SK-N-SH (cell line): Measurements from ENCODE around the gene C1orf50. TPM values are rescaled to one million over a fixed set of nuclear protein-coding genes. Genes with fewer than 3 reads are reported as not detected.

Experiments
- CTCF ChIA-PET: fragments of 300-600, 350-600 bp; formaldehyde crosslinking; extraction: SDS; loops from one replicate; lab custom pipeline; 2021; lab: Yijun Ruan, JAX
- POLR2A ChIA-PET: fragments of 350-600 bp; sonication (Branson Sonifier 250); formaldehyde crosslinking; extraction: SDS; loops from one replicate; lab custom pipeline; 2020; ENCODE audit warnings: antibody characterized with exemption, inconsistent platforms; lab: Yijun Ruan, JAX
- DNase-seq: peaks from one replicate; pipeline ENCODE4 v3.0.0; 2012
- H2AFZ ChIP-seq: fragments of 200-600 bp; sonication (generic); 2 replicates; pipeline ENCODE4 v1.8.1; 2016; ENCODE audit warnings: antibody characterized with exemption, mild to moderate bottlenecking, low read depth
- H3F3A ChIP-seq: fragments of 200-600 bp; sonication (generic); replicated peaks from 2 replicates; pipeline ENCODE3; 2016; ENCODE audit warnings: antibody characterized with exemption, mild to moderate bottlenecking; ENCODE audit not compliant: insufficient read depth
- H3K27ac ChIP-seq, 2 experiments: fragments of 200-500 bp in 1 of 2; fragments of 200-600 bp in 1 of 2; sonication (Bioruptor generic) in 1 of 2; sonication (generic), shearing (Covaris generic) in 1 of 2; 2 replicates each; pipeline versions ENCODE4 v1.5.1 to v1.6.1; 2014 to 2016; ENCODE audit warnings: low read depth in 2 of 2, inconsistent platforms in 1 of 2, low read length in 1 of 2, mild to moderate bottlenecking in 1 of 2, mixed read lengths in 1 of 2
- H3K27me3 ChIP-seq: fragments of 200-600 bp; sonication (generic), shearing (Covaris generic); 2 replicates; pipeline ENCODE4 v1.6.1; 2016; ENCODE audit warnings: mixed run types; ENCODE audit not compliant: insufficient read depth
- H3K36me3 ChIP-seq, 2 experiments: fragments of 200-500 bp in 1 of 2; fragments of 200-600 bp in 1 of 2; sonication (Bioruptor generic) in 1 of 2; sonication (generic) in 1 of 2; replicated peaks in 1 of 2; 2 replicates each; pipeline versions ENCODE3 to v1.5.1; 2014 to 2016; ENCODE audit warnings: low read length in 1 of 2, mild to moderate bottlenecking in 1 of 2; ENCODE audit not compliant: insufficient read depth in 2 of 2, control insufficient read depth in 1 of 2
- H3K4me1 ChIP-seq, 2 experiments: fragments of 200-500 bp in 1 of 2; fragments of 200-600 bp in 1 of 2; sonication (Bioruptor generic) in 1 of 2; sonication (generic), shearing (Covaris generic) in 1 of 2; 2 replicates each; pipeline versions ENCODE4 v1.5.1 to v1.6.1; 2014 to 2016; ENCODE audit warnings: low read depth in 1 of 2, low read length in 1 of 2, mixed run types in 1 of 2; ENCODE audit not compliant: insufficient read depth in 2 of 2, control insufficient read depth in 1 of 2
- H3K4me2 ChIP-seq: fragments of 200-600 bp; sonication (generic), shearing (Covaris generic); 2 replicates; pipeline ENCODE4 v1.6.1; 2017; ENCODE audit warnings: mixed run types
- H3K4me3 ChIP-seq, 2 experiments: fragments of 200-500 bp in 1 of 2; fragments of 200-600 bp in 1 of 2; sonication (Bioruptor generic) in 1 of 2; sonication (generic), shearing (Covaris generic) in 1 of 2; 2 replicates each; pipeline versions ENCODE4 v1.5.1 to v1.8.1; 2014 to 2016; ENCODE audit warnings: low read depth in 2 of 2, inconsistent platforms in 1 of 2, low read length in 1 of 2, mild to moderate bottlenecking in 1 of 2, mixed read lengths in 1 of 2, moderate library complexity in 1 of 2
- H3K79me2 ChIP-seq: fragments of 200-600 bp; sonication (generic); 2 replicates; pipeline ENCODE4 v1.8.1; 2017; ENCODE audit warnings: mild to moderate bottlenecking; ENCODE audit not compliant: insufficient read depth
- H3K9ac ChIP-seq: fragments of 200-600 bp; sonication (generic); 2 replicates; pipeline ENCODE4 v1.6.1; 2017; ENCODE audit warnings: mixed run types
- H3K9me2 ChIP-seq: fragments of 200-600 bp; sonication (generic); 2 replicates; pipeline ENCODE4 v1.6.1; 2017; ENCODE audit warnings: mixed run types
- H3K9me3 ChIP-seq: fragments of 200-600 bp; sonication (generic); 2 replicates; pipeline ENCODE4 v1.6.1; 2017; ENCODE audit warnings: mixed run types, mild to moderate bottlenecking, moderate library complexity
- H4K20me1 ChIP-seq: fragments of 200-600 bp; sonication (generic); 2 replicates; pipeline ENCODE4 v1.6.1; 2017; ENCODE audit warnings: mild to moderate bottlenecking, mixed run types; ENCODE audit not compliant: insufficient read depth
- CTCF ChIP-seq: fragments of 200-600 bp; sonication (generic); IDR thresholded peaks from 2 replicates; pipeline ENCODE4 v1.6.1; 2017; ENCODE audit warnings: antibody characterized with exemption, mild to moderate bottlenecking, moderate library complexity
- ELF1 ChIP-seq: IDR thresholded peaks from 2 replicates; pipeline ENCODE4 v1.4.0; 2012
- EZH2phosphoT487 ChIP-seq: fragments of 200-600 bp; sonication (generic); IDR thresholded peaks from 2 replicates; pipeline ENCODE4 v1.6.1; 2017; ENCODE audit warnings: low read depth, mixed run types, mild to moderate bottlenecking, antibody characterized with exemption, moderate library complexity, borderline replicate concordance
- FOSL2 ChIP-seq: IDR thresholded peaks from 2 replicates; pipeline ENCODE4 v1.4.0; 2012; ENCODE audit warnings: low read depth, mild to moderate bottlenecking, moderate library complexity, borderline replicate concordance
- FOXJ3 ChIP-seq: sonication (generic); formaldehyde crosslinking; IDR thresholded peaks from 2 replicates; pipeline ENCODE4 v1.5.1; 2020; ENCODE audit warnings: mild to moderate bottlenecking, missing genetic modification reagents
- FOXM1 ChIP-seq: IDR thresholded peaks from 2 replicates; pipeline ENCODE4 v1.4.0; 2012; ENCODE audit warnings: low read depth, mild to moderate bottlenecking
- GABPA ChIP-seq: IDR thresholded peaks from 2 replicates; pipeline ENCODE4 v1.4.0; 2012; ENCODE audit warnings: low read depth, mild to moderate bottlenecking
- JUND ChIP-seq: IDR thresholded peaks from 2 replicates; pipeline ENCODE4 v1.4.0; 2012
- MAX ChIP-seq: IDR thresholded peaks from 2 replicates; pipeline ENCODE4 v1.4.0; 2012; ENCODE audit warnings: low read depth
- RAD21 ChIP-seq: IDR thresholded peaks from 2 replicates; pipeline ENCODE4 v1.6.1; 2012; ENCODE audit warnings: mild to moderate bottlenecking, low read length
- RCOR1 ChIP-seq: fragments of 150-350 bp; IDR thresholded peaks from 2 replicates; pipeline ENCODE4 v1.6.1; 2017; ENCODE audit warnings: antibody characterized with exemption, low read length
- RXRA ChIP-seq: IDR thresholded peaks from 2 replicates; pipeline ENCODE4 v1.4.0; 2012; ENCODE audit warnings: low read depth, mild to moderate bottlenecking, borderline replicate concordance
- SIN3A ChIP-seq: IDR thresholded peaks from 2 replicates; pipeline ENCODE4 v1.6.1; 2012; ENCODE audit warnings: low read depth, mild to moderate bottlenecking, low read length, moderate library complexity, borderline replicate concordance
- SMC3 ChIP-seq: IDR thresholded peaks from 2 replicates; pipeline ENCODE4 v1.6.1; 2012; ENCODE audit warnings: low read depth, low read length, improper control_type of control experiment
- TAF1 ChIP-seq: IDR thresholded peaks from 2 replicates; pipeline ENCODE4 v1.6.1; 2012; ENCODE audit warnings: low read depth, mild to moderate bottlenecking, low read length, moderate library complexity, borderline replicate concordance
- TCF12 ChIP-seq: IDR thresholded peaks from 2 replicates; pipeline ENCODE4 v1.4.0; 2012
- TEAD4 ChIP-seq: IDR thresholded peaks from 2 replicates; pipeline ENCODE4 v1.4.0; 2012; ENCODE audit warnings: mild to moderate bottlenecking, borderline replicate concordance; ENCODE audit not compliant: insufficient read depth
- USF1 ChIP-seq: IDR thresholded peaks from 2 replicates; pipeline ENCODE4 v1.4.0; 2012; ENCODE audit warnings: low read depth, borderline replicate concordance
- ZBTB33 ChIP-seq: IDR thresholded peaks from 2 replicates; pipeline ENCODE4 v1.4.0; 2012; ENCODE audit warnings: low read depth, borderline replicate concordance
- WGBS: methylation state at CpG from one replicate; pipeline ENCODE4 v1.1.6; 2017; ENCODE audit warnings: low lambda C conversion rate; 5-methylcytosine and 5-hydroxymethylcytosine counted together
- polyA plus RNA-seq, 3 experiments: library from polyadenylated mRNA; depleted of rRNA; stranded (reverse); fragments of >200 nt; gene quantifications; 2 replicates each; pipeline ENCODE4 v1.2.3, GENCODE V29; 2012
- TF ChIP-seq, protein P1 (sequence below): fragments of 150-350 bp; IDR thresholded peaks from 2 replicates; pipeline ENCODE4 v1.6.1; 2016; ENCODE audit warnings: mild to moderate bottlenecking, low read depth, low read length

The C1orf50 gene
- polyA plus RNA-seq, 1 of the 3 experiments (the other 2 are of a cell fraction) = 2.6 TPM

- TF ChIP-seq RXRA (no peak), TAF1 (no peak), TEAD4 (no peak), RAD21 (no peak)
Observed at GRCh38 chr1:42735477-42736105, 31.5 kb upstream of the C1orf50 start (continued).

DNA sequence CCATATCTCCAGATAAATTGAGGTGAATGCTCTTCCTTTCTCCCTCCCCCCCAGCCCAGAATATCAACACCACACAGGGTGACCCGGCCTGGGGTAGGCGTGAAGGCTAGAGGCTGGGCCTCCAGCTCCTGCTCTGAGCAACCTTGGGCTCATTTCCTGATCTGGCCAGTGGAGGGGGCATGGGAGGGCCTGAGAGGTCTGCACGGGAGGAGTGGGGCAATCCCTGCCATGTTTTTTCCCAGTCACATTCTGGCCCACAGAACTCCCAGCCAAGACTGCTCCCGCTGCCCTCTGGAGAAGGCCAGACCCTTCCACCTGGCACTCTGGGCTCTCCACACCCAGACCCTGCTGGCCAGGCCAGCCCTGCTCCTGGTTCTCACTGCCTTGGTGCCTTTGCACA lies 30.9 kb upstream of the C1orf50 start:
- no peaks in the 10 kb centered on the region for H3K9me2 ChIP-seq
- WGBS = no CpG with 5 or more reads among the region's 4 CpGs
- ChIA-PET POLR2A (no interaction called here), CTCF (interaction anchor here (0.8 to 5.5 kb wide), 4 partner anchors 12 to 603 kb away, joined by 3 to 25 read pairs (median 6); no protein-coding TSS in a partner anchor)
- H3K4me3 ChIP-seq = no peak overlapping the region
- H3F3A ChIP-seq = no peaks in the 10 kb centered on the region
- H3K4me2 ChIP-seq = no peak overlapping the region
- no peak overlapping the region for H2AFZ ChIP-seq
- peaks cover 0 to 6% of the 10 kb centered on the region in 2 experiments; a peak in 1 of 4 replicates for H3K4me1 ChIP-seq
- no peak overlapping the region for H3K9ac ChIP-seq
- H4K20me1 ChIP-seq = no peaks in the 10 kb centered on the region
- no peaks in the 10 kb centered on the region for H3K27me3 ChIP-seq
- DNase-seq = peak; percentile 62
- H3K9me3 ChIP-seq = no peaks in the 10 kb centered on the region
- TF ChIP-seq FOXJ3 (CRISPR knock-in tag) (no peak), RCOR1 (no peak), ELF1 (no peak), GABPA (no peak), SIN3A (no peak), JUND (no peak), SMC3 (no peak)
- H3K36me3 ChIP-seq = no peaks in the 10 kb centered on the region
- H3K27ac ChIP-seq = no peak overlapping the region
- H3K79me2 ChIP-seq = no peaks in the 10 kb centered on the region

DNA sequence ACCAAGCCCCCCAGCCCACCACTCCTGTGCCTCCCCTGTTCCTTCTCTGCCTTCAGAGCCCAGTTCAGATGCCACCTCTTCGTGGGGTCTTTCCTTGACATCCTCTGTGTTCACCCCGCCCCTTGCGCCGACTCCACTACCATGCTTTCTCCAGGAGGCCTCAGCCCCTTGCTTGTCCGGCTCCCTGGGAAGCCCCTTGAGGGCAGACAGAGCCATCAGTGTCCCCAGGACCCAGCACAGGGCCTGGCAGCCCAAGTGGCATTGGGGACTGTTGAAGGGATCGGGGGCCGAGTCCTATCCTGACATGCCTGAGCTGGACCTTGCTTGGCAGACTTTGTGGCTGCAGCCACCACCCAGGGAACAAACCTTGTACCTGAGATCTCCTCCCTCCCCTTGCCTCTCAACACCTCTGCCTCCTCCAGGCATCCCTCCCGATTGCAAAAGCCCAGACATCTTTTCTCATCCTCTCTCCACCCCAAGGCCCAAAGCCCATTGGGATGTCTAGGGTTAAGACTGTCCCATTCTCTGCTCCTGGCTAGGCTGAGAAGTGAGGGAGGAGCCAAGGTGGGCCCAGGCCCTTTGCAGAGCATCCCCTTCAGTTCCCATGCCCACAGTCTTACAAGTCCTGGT lies 30.4 kb upstream of the C1orf50 start:
- no peak overlapping the region for H3K9ac ChIP-seq
- DNase-seq = peak; percentile 20
- CTCF ChIA-PET = interaction anchor here (0.8 to 5.5 kb wide), 5 partner anchors 11 to 603 kb away, joined by 3 to 25 read pairs (median 3); no protein-coding TSS in a partner anchor
- no peak overlapping the region for H2AFZ ChIP-seq
- H3K4me2 ChIP-seq = no peak overlapping the region
- no peaks in the 10 kb centered on the region for H3K9me2 ChIP-seq
- H3K4me3 ChIP-seq = no peak overlapping the region
- no peaks in the 10 kb centered on the region for H3K36me3 ChIP-seq
- POLR2A ChIA-PET = no interaction called here
- no peak for TF ChIP-seq FOXM1
- no peak for TF ChIP-seq MAX
- no peak for TF ChIP-seq CTCF
- no peak for TF ChIP-seq FOSL2
- no peak for TF ChIP-seq ZBTB33
- no peak for TF ChIP-seq EZH2phosphoT487
- no peak for TF ChIP-seq TCF12
- no peak for TF ChIP-seq RXRA
- TF ChIP-seq, protein P1, sequence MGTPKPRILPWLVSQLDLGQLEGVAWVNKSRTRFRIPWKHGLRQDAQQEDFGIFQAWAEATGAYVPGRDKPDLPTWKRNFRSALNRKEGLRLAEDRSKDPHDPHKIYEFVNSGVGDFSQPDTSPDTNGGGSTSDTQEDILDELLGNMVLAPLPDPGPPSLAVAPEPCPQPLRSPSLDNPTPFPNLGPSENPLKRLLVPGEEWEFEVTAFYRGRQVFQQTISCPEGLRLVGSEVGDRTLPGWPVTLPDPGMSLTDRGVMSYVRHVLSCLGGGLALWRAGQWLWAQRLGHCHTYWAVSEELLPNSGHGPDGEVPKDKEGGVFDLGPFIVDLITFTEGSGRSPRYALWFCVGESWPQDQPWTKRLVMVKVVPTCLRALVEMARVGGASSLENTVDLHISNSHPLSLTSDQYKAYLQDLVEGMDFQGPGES = no peak
- no peak for TF ChIP-seq USF1
- H3K9me3 ChIP-seq = no peaks in the 10 kb centered on the region
- H3K4me1 ChIP-seq = peaks cover 0 to 6% of the 10 kb centered on the region in 2 experiments; a peak in 1 of 4 replicates
- H3K79me2 ChIP-seq = no peaks in the 10 kb centered on the region
- no peak overlapping the region for H3K27ac ChIP-seq
- no peaks in the 10 kb centered on the region for H4K20me1 ChIP-seq
- H3F3A ChIP-seq = no peaks in the 10 kb centered on the region
- no peaks in the 10 kb centered on the region for H3K27me3 ChIP-seq
- WGBS = 96% methylated on average over 7 of the region's 8 CpGs
